Right lobe of liver (tissue), 6 donors: ENCODE results near the gene HCK. TPM values are rescaled to one million over a fixed set of nuclear protein-coding genes. Genes with fewer than 3 reads are reported as not detected.
A peak's percentile ranks its signal among the peaks of the same experiment; 100 is the strongest.

Experiments used
- ATAC-seq, 4 donors: fragments of 200-7000 bp; cut with Tn5 transposase; one replicate each; pipeline ENCODE4 v1.9.1; 2020; ENCODE audit warnings: mild to moderate bottlenecking in 4 of 4, moderate library complexity in 4 of 4
- DNase-seq, 3 donors: peaks; one replicate each; pipeline ENCODE4 v3.0.0-alpha.2; 2020
- H3K27ac ChIP-seq, 3 donors: fragments of 200-600 bp; one replicate each; pipeline ENCODE4 v1.8.0; 2022
- H3K27me3 ChIP-seq, 2 donors: fragments of 200-600 bp; one replicate each; pipeline ENCODE4 v1.8.0; 2022
- H3K36me3 ChIP-seq, 4 donors: fragments of 200-600 bp; sonication (generic) in 1 of 4; one replicate each; pipeline versions ENCODE4 v1.5.1 to v1.8.0; 2017 to 2022; ENCODE audit warnings: control low read depth in 1 of 4
- H3K4me1 ChIP-seq, 4 donors: fragments of 200-600 bp; sonication (generic) in 1 of 4; one replicate each; pipeline versions ENCODE4 v1.5.1 to v1.8.0; 2017 to 2022; ENCODE audit warnings: control low read depth in 1 of 4
- H3K4me3 ChIP-seq, 3 donors: fragments of 200-600 bp; one replicate each; pipeline ENCODE4 v1.8.0; 2022
- H3K9me3 ChIP-seq, 4 donors: fragments of 200-600 bp; sonication (generic) in 1 of 4; one replicate each; pipeline versions ENCODE4 v1.5.1 to v1.8.0; 2017 to 2022; ENCODE audit warnings: control low read depth in 1 of 4
- CTCF ChIP-seq, 4 donors: fragments of 200-600 bp in 3 of 4; fragments of 450-650 bp in 1 of 4; IDR thresholded peaks; one replicate each; pipeline versions ENCODE4 v1.5.1 to v1.8.0; 2016 to 2022; ENCODE audit warnings: antibody characterized with exemption in 4 of 4, mild to moderate bottlenecking in 2 of 4
- POLR2A ChIP-seq: fragments of 450-650 bp; IDR thresholded peaks from one replicate; pipeline ENCODE4 v1.6.1; 2017; ENCODE audit warnings: antibody characterized with exemption, mild to moderate bottlenecking
- WGBS: methylation state at CpG from one replicate; pipeline ENCODE4 v1.1.6; 2018; ENCODE audit warnings: low coverage, low lambda C conversion rate; ENCODE audit not compliant: insufficient coverage; ENCODE audit errors: missing lambda C conversion rate; 5-methylcytosine and 5-hydroxymethylcytosine counted together
- intact Hi-C, 2 donors: fragments of 100-400 bp; cut with DNase I; formaldehyde crosslinking; loops; one replicate each; pipeline versions ENCODE4 v1.11.2 to v1.14.1; 2022
- total RNA-seq, 6 experiments: library from RNA; depleted of rRNA in 2 of 6; stranded (reverse); fragments of >200 nt in 2 of 6; fragmentation: NEBNext Ultra II Directional in 3 of 6; extraction: Animal tissue kit (Norgen Biotek cat#: 25700) in 3 of 6; gene quantifications; one replicate each; pipeline versions ENCODE4 v1.1.0 to v1.2.4, GENCODE V29; 2016 to 2023
- donor health status: DM: no; HTN: yes; CAD: no.
- donor health status: DM: no; HTN: no; CAD: no.
- donor health status: DM: no; HTN: no; CAD: no.
- donor health status: DM: no; HTN: yes; CAD: no.
- donor health status: DM: no; HTN: yes; CAD: no.

Gene HCK
- total RNA-seq, 6 experiments from 2014 or later, result 2.9 to 17.1 (median 5.6) TPM

DNA sequence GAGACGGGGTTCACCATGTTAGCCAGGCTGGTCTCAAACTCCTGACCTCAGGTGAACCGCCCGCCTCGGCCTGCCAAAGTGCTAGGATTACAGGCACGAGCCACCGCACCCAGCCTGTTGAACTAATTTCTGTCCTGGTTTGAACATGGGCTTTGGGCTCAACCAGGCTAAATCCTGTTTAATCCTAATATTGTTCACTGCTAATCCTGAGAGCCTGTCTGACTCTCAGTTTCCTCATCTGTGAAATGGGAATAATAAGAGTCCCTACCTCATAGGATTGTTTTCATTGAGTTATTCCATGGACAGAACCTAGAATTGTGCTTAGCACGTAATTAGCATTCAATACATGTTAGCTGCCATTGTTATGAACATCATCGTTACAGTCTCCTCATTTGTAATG is 74.9 kb downstream of the HCK start:
- H3K27ac ChIP-seq, result no peak overlapping the region
- H3K4me3 ChIP-seq, result no peak overlapping the region
- H3K9me3 ChIP-seq, result no peaks in the 10 kb centered on the region
- peaks cover 0 to 21% (median 4%) of the 10 kb centered on the region in 4 donors for H3K4me1 ChIP-seq
- no peaks in the 10 kb centered on the region for H3K36me3 ChIP-seq
- DNase-seq, result no peak
- intact Hi-C loops, result no loop called here
- no peaks in the 10 kb centered on the region for H3K27me3 ChIP-seq
- TF ChIP-seq POLR2A (no peak), CTCF (IDR thresholded peaks at IDR 0.05) (no peak)
- WGBS, result 74% methylated on average over 8 of the region's 8 CpGs
- ATAC-seq, result no peak

DNA sequence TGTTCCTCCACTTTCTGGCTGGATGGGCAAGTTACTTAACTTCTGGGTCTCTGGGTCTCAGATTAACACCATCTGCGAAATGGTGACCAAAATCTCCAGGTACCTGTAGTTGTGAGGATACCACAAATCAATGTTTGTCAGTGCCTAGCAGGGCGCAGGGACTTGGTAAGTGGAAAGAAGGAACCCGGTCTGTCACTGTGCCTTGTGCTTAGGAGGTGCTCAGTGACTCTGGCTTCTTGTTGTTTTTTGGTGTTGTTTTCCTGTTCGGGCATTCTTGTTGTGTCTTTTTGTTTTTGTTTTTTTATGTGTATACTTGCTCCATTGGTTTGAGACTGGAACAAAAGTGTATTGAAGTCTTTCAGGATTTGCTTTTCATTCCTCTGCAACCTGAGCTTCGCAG is 75.3 kb downstream of the HCK start:
- H3K4me1 ChIP-seq, result peaks cover 0 to 21% (median 4%) of the 10 kb centered on the region in 4 donors
- no peak for TF ChIP-seq POLR2A
- TF ChIP-seq CTCF (IDR thresholded peaks at IDR 0.05), result no peak
- H3K27ac ChIP-seq, result no peak overlapping the region
- H3K9me3 ChIP-seq, result no peaks in the 10 kb centered on the region
- H3K36me3 ChIP-seq, result no peaks in the 10 kb centered on the region
- H3K4me3 ChIP-seq, result no peak overlapping the region
- no peaks in the 10 kb centered on the region for H3K27me3 ChIP-seq
- ATAC-seq (no peak), DNase-seq (no peak)
- WGBS, result 89% methylated on average over 5 of the region's 5 CpGs
- intact Hi-C loops, result no loop called here

GRCh38 chr20:32128167-32128566 is 76.1 kb downstream of the HCK start:
- H3K27ac ChIP-seq, result no peak overlapping the region
- TF ChIP-seq POLR2A, result no peak
- TF ChIP-seq CTCF (IDR thresholded peaks at IDR 0.05), result no peak
- no peaks in the 10 kb centered on the region for H3K9me3 ChIP-seq
- peaks cover 0 to 3% (median 0%) of the 10 kb centered on the region in 4 donors for H3K36me3 ChIP-seq
- no peak for DNase-seq
- intact Hi-C loops, result no loop called here
- WGBS, result 71% methylated on average over 2 of the region's 2 CpGs
- ATAC-seq, result peak; percentile 65 to 88 (median 71)
- no peaks in the 10 kb centered on the region for H3K27me3 ChIP-seq
- no peak overlapping the region for H3K4me3 ChIP-seq
- H3K4me1 ChIP-seq, result peaks cover 0 to 21% (median 4%) of the 10 kb centered on the region in 4 donors

DNA sequence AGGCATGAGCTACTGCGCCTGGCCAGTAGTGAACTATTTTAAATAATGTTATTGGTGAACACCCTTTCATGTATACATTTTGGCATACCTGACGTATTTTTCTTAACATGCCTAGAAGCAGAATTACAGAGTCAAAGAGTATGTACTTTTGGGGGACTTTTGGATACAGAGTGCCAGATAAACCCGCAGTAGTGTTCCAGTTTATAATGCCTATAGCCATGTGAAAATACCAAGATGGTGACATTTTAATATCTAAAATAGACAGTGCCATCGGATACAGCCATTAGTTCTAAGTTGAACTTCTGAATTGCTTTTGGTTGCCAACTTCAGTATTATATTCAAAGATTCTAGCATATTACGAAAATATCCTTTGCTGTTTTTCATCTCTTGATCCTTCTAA is 77.8 kb downstream of the HCK start:
- peaks cover 0 to 7% (median 0%) of the 10 kb centered on the region in 4 donors for H3K36me3 ChIP-seq
- TF ChIP-seq POLR2A, result no peak
- no peak for TF ChIP-seq CTCF (IDR thresholded peaks at IDR 0.05)
- no peaks in the 10 kb centered on the region for H3K27me3 ChIP-seq
- H3K4me1 ChIP-seq, result peaks cover 0 to 21% (median 4%) of the 10 kb centered on the region in 4 donors
- WGBS, result 96% methylated on average over 5 of the region's 5 CpGs
- no peak overlapping the region for H3K27ac ChIP-seq
- H3K4me3 ChIP-seq, result no peak overlapping the region
- ATAC-seq, result no peak
- DNase-seq, result no peak
- intact Hi-C loops, result no loop called here
- no peaks in the 10 kb centered on the region for H3K9me3 ChIP-seq

- DNase-seq (no peak), ATAC-seq (no peak)
- 0% methylated on average over 1 of the region's 2 CpGs for WGBS
- intact Hi-C loops, result no loop called here
- no peak overlapping the region for H3K27ac ChIP-seq
- peaks cover 0 to 21% (median 4%) of the 10 kb centered on the region in 4 donors for H3K4me1 ChIP-seq
- no peaks in the 10 kb centered on the region for H3K27me3 ChIP-seq
- TF ChIP-seq CTCF (IDR thresholded peaks at IDR 0.05), result no peak
- TF ChIP-seq POLR2A, result no peak
- H3K36me3 ChIP-seq, result peaks cover 0 to 10% (median 0%) of the 10 kb centered on the region in 4 donors
- no peaks in the 10 kb centered on the region for H3K9me3 ChIP-seq
- no peak overlapping the region for H3K4me3 ChIP-seq
These were observed 78.3 kb downstream of the HCK start for GRCh38 chr20:32130352-32130751.
